GM18858 (cell line): ENCODE results near the gene USP2.

Experiments
- ATAC-seq: cut with Tn5 transposase; IDR thresholded peaks from one replicate; pipeline ENCODE4 v1.9.1; 2021; ENCODE audit not compliant: unreplicated experiment

Gene USP2

GRCh38 chr11:119310682-119311052 is 70.8 kb downstream of the USP2 start:
- no peak for ATAC-seq

- no peak for ATAC-seq
Measured at GRCh38 chr11:119309953-119310681, 71.4 kb downstream of the USP2 start.

GRCh38 chr11:119309411-119309810 is 72.1 kb downstream of the USP2 start:
- no peak for ATAC-seq

- no peak for ATAC-seq
Measured at GRCh38 chr11:119307974-119308373, 73.5 kb downstream of the USP2 start.

- ATAC-seq: no peak
Measured at GRCh38 chr11:119307219-119307618, 74.3 kb downstream of the USP2 start.

GRCh38 chr11:119306373-119306890 is 75.1 kb downstream of the USP2 start:
- no peak for ATAC-seq

GRCh38 chr11:119305556-119306372 is 75.7 kb downstream of the USP2 start:
- no peak for ATAC-seq
